GM18499 (cell line): ENCODE data around the gene CDO1.

Experiments used
- ATAC-seq: cut with Tn5 transposase; IDR thresholded peaks from one replicate; pipeline ENCODE4 v1.9.1; 2021; ENCODE audit warnings: moderate number of reproducible peaks; ENCODE audit not compliant: insufficient read depth, unreplicated experiment

CDO1 gene

GRCh38 chr5:115795700-115796099 lies 20.8 kb downstream of the CDO1 start:
- no peak for ATAC-seq

DNA sequence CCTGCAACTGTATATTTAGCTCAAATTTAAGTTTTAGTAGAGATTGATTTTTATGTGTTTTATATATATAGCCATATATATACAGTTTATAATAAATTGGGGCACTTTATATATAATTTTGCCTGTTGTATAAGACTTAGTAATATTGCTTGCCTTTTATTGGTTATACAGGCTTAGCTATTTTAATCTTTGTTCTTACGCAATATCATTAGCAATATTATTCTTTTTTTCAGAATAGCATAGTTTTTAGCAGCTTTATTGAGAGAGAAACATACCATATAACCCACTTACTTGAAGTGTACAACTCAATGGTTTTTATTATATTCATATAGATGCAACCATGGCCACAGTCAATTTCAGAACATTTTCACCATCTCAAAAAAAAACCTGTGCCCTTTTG lies 28.0 kb downstream of the CDO1 start:
- ATAC-seq = no peak

GRCh38 chr5:115787426-115787825 lies 29.0 kb downstream of the CDO1 start:
- no peak for ATAC-seq

DNA sequence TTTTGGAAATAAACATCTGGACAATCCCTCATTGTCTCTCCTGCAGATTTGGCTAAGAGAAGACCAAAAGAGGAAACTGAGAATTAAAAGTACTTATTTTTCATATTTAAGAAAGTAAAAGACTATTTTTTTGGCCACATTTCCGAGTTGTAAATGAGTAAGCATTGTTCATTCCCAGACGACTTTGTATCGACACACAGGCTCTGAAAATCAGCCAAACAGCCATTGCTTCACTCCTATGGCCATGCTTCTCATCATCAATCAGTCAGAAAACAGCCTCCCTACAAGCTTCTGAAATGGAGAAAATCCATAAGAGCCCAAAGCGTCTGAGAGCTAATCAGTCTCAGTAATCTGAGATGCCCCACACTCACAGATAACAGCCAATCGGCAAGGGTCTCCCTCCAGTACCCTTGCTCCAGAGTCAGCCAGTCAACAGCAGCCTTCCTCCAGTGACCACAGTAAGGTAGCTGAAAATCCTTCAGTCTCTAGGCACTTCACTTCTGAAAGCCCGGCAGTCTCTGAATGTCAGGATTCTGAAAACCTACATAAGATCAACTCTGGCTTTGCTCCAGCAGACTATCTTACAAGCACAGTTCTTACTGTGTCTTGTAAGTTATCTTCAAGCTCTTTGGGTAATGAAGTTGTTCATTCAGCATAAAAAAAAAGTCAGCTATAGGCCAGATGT lies 30.9 kb downstream of the CDO1 start:
- no peak for ATAC-seq

- no peak for ATAC-seq
These were observed 38.0 kb downstream of the CDO1 start for GRCh38 chr5:115778417-115778816.

GRCh38 chr5:115776989-115777388 lies 39.5 kb downstream of the CDO1 start:
- ATAC-seq = no peak

DNA sequence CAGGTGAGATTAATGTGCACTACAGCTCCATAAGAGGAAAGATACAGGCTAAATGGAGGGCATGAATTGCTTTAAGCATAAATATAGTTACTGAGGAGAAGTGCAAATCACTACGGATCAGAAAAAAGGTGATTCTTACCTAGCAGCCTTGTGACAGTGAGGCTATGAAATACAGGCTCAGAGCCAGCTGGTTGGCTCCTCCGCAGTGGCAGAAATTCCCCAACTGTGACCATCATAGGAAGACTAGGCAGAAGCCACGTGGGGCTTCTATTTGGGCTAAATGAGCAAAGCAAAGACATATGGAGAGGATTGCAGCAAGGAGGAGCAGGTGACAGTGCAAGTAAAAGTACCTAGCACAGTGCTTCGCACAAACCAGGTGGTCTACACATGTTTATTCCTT lies 40.5 kb downstream of the CDO1 start:
- no peak for ATAC-seq

- ATAC-seq = no peak
These were observed 41.8 kb downstream of the CDO1 start for GRCh38 chr5:115774684-115775083.

- no peak for ATAC-seq
These were observed 43.6 kb downstream of the CDO1 start for GRCh38 chr5:115772731-115773475.

- ATAC-seq = no peak
These were observed 46.0 kb downstream of the CDO1 start for GRCh38 chr5:115770466-115770865.

DNA sequence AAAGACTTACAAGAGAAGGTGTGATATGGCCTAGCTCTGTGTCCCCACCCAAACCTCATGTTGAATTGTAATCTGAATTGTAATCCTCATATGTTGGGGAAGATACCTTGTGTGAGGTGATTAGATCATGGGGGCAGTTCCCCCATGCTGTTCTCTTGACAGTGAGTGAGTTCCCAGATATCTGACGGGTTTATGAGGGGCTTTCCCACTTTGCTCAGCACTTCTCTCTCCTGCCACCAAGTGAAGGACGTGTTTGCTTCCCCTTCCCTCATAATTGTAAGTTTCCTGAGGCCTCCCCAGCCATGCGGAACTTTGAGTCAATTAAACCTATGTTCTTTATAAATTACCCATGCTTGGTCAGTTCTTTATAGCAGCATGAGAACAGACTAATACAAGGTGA lies 49.0 kb downstream of the CDO1 start:
- ATAC-seq = no peak

- no peak for ATAC-seq
These were observed 49.9 kb downstream of the CDO1 start for GRCh38 chr5:115766608-115767007.

- peak; percentile 48 for ATAC-seq
These were observed 58.1 kb downstream of the CDO1 start for GRCh38 chr5:115758356-115758755.

DNA sequence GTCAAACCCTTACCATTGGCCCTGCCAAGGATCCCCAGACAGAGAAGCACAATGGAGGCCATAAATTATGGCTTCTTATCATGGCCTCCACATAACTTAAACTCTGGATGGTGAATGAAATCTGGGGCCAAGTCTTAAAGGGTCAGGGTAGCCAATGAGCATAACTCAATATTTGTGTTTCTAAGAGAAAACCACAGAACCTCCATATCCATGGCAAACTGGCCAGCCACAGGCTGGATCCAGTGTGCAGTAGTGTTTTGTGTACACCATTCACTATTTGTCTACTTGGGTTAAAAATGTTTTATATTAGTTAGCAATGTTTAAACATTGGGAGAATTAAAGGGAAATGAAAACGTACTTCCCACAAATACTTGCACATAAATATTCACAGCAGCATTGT lies 60.8 kb downstream of the CDO1 start:
- no peak for ATAC-seq
